Endothelial cell of umbilical vein (primary cell): ENCODE results near the gene STK40. TPM values are rescaled to one million over a fixed set of nuclear protein-coding genes. Genes with fewer than 3 reads are reported as not detected.
A peak's percentile ranks its signal among the peaks of the same experiment; 100 is the strongest.

ENCODE experiments used
- BruUV-seq: library from RNA; stranded (reverse); fragments of 400-500 nt; replicated peaks from 2 replicates; lab custom pipeline; 2021; lab: Mats Ljungman, UMichigan
- CTCF ChIA-PET: fragments of 300-600, 350-600 bp; sonication (Branson Sonifier 250); formaldehyde crosslinking; loops from one replicate; lab custom pipeline; 2021; ENCODE audit warnings: antibody characterized with exemption, inconsistent platforms; lab: Charles Lee
- POLR2A ChIA-PET: fragments of 300-600, 350-600 bp; sonication (Branson Sonifier 250); formaldehyde crosslinking; loops from one replicate; lab custom pipeline; 2021; ENCODE audit warnings: antibody characterized with exemption, inconsistent platforms; lab: Charles Lee
- DNase-seq: peaks from one replicate; pipeline ENCODE4 v3.0.0-alpha.2; 2011; ENCODE audit warnings: low read depth, low spot score
- FAIRE-seq: peaks from 2 replicates; lab custom pipeline; 2011; peaks lifted over from hg19 to GRCh38; lab: Jason Lieb, UNC
- H2AFZ ChIP-seq: 2 replicates; pipeline ENCODE4 v1.6.0; 2012; ENCODE audit warnings: low read depth, low read length, control low read depth, inconsistent platforms
- H3K27ac ChIP-seq: 2 replicates; pipeline ENCODE4 v1.5.1; 2011; ENCODE audit warnings: low read depth, mild to moderate bottlenecking, control low read depth, low read length, moderate library complexity; ENCODE audit not compliant: insufficient read depth
- H3K27me3 ChIP-seq, 2 experiments: 2 replicates each; pipeline versions ENCODE4 v1.6.0 to v1.6.1; 2011; ENCODE audit warnings: low read length in 2 of 2, mixed read lengths in 1 of 2; ENCODE audit not compliant: control insufficient read depth in 2 of 2, insufficient read depth in 2 of 2
- H3K36me3 ChIP-seq, 2 experiments: 2 replicates in 1 of 2; 3 replicates in 1 of 2; pipeline ENCODE4 v1.5.1; 2011; ENCODE audit warnings: low read length in 2 of 2, mild to moderate bottlenecking in 1 of 2, moderate library complexity in 1 of 2; ENCODE audit not compliant: control insufficient read depth in 2 of 2, insufficient read depth in 2 of 2; ENCODE audit errors: extremely low read depth in 1 of 2
- H3K4me1 ChIP-seq: 3 replicates; pipeline ENCODE4 v1.5.1; 2011; ENCODE audit warnings: mild to moderate bottlenecking, low read length; ENCODE audit not compliant: control insufficient read depth, insufficient read depth; ENCODE audit errors: extremely low read depth
- H3K4me2 ChIP-seq: 2 replicates; pipeline ENCODE4 v1.6.1; 2011; ENCODE audit warnings: low read length, control low read depth, mixed read lengths; ENCODE audit not compliant: insufficient read depth
- H3K4me3 ChIP-seq, 3 experiments: fragments of 200-600 bp in 1 of 3; sonication (generic), shearing (Covaris generic) in 1 of 3; replicated peaks in 1 of 3; 2 replicates each; pipeline ENCODE4 v1.5.1; 2011 to 2016; ENCODE audit warnings: control low read depth in 3 of 3, low read length in 3 of 3, mild to moderate bottlenecking in 2 of 3, inconsistent platforms in 1 of 3, low read depth in 1 of 3, moderate library complexity in 1 of 3; ENCODE audit not compliant: insufficient read depth in 1 of 3
- H3K79me2 ChIP-seq: 2 replicates; pipeline ENCODE4 v1.6.0; 2012; ENCODE audit warnings: low read length, inconsistent platforms; ENCODE audit not compliant: control insufficient read depth, insufficient read depth
- H3K9ac ChIP-seq: replicated peaks from 2 replicates; pipeline ENCODE3; 2011; ENCODE audit warnings: low read length, control low read depth; ENCODE audit not compliant: insufficient read depth; ENCODE audit errors: extremely low read depth
- H3K9me1 ChIP-seq: replicated peaks from 3 replicates; pipeline ENCODE4 v1.6.0; 2011; ENCODE audit warnings: mild to moderate bottlenecking, low read length; ENCODE audit not compliant: control insufficient read depth, insufficient read depth; ENCODE audit errors: extremely low read depth
- H3K9me3 ChIP-seq: replicated peaks from 2 replicates; pipeline ENCODE4 v1.5.1; 2012; ENCODE audit warnings: low read length, inconsistent platforms; ENCODE audit not compliant: control insufficient read depth, insufficient read depth
- H4K20me1 ChIP-seq: replicated peaks from 2 replicates; pipeline ENCODE3; 2011; ENCODE audit warnings: mild to moderate bottlenecking, low read length; ENCODE audit not compliant: control insufficient read depth, insufficient read depth; ENCODE audit errors: extremely low read depth
- EZH2 ChIP-seq: IDR thresholded peaks from 2 replicates; pipeline ENCODE4 v1.6.1; 2012; ENCODE audit warnings: borderline replicate concordance, low read depth, mild to moderate bottlenecking, moderate library complexity, low read length, inconsistent platforms; ENCODE audit not compliant: severe bottlenecking
- FOS ChIP-seq: IDR thresholded peaks from 2 replicates; pipeline ENCODE4 v1.6.1; 2011; ENCODE audit warnings: mild to moderate bottlenecking, low read length, moderate library complexity, borderline replicate concordance; ENCODE audit not compliant: insufficient read depth
- GATA2 ChIP-seq: IDR thresholded peaks from 2 replicates; pipeline ENCODE4 v1.7.0; 2011; ENCODE audit warnings: low read depth, mild to moderate bottlenecking, moderate library complexity, mixed read lengths, low read length; ENCODE audit not compliant: insufficient read length, insufficient read depth
- JUN ChIP-seq: IDR thresholded peaks from 2 replicates; pipeline ENCODE4 v1.6.1; 2011; ENCODE audit warnings: borderline replicate concordance, low read depth; ENCODE audit not compliant: insufficient read length, insufficient read depth
- MYC ChIP-seq: IDR thresholded peaks from one replicate; pipeline ENCODE4 v1.6.1; 2011; ENCODE audit warnings: mild to moderate bottlenecking, low read depth, low read length
- POLR2A ChIP-seq: IDR thresholded peaks from 2 replicates; pipeline ENCODE4 v1.6.1; 2012; ENCODE audit warnings: low read depth, mild to moderate bottlenecking, control low read depth, low read length
- POLR2AphosphoS5 ChIP-seq: IDR thresholded peaks from 2 replicates; pipeline ENCODE4 v1.6.1; 2012; ENCODE audit warnings: low read depth, mild to moderate bottlenecking, control low read depth, low read length, moderate library complexity; ENCODE audit not compliant: insufficient read depth
- dilution Hi-C: fragments of 300-500 bp; cut with MboI; formaldehyde crosslinking; loops from one replicate; pipeline ENCODE4 v1.15.0; 2019; ENCODE audit warnings: low sequenced_read_pairs; ENCODE audit not compliant: extremely low pct_ligation_motif_present
- intact Hi-C: fragments of 100-400 bp; cut with micrococcal nuclease; formaldehyde crosslinking; loops from one replicate; pipeline ENCODE4 v1.10.0; 2022
- polyA plus RNA-seq, 4 experiments: library from polyadenylated mRNA; depleted of rRNA in 3 of 4; stranded (reverse) in 3 of 4; unstranded in 1 of 4; fragments of >200 nt; gene quantifications; 2 replicates each; pipeline versions ENCODE4 v1.2.1 to v1.2.3, GENCODE V29; 2011 to 2012; ENCODE audit warnings: missing spikeins in 1 of 4
- total RNA-seq: library from RNA; stranded (reverse); gene quantifications from 2 replicates; pipeline ENCODE4 v1.2.3, GENCODE V29; 2021
- TF ChIP-seq, protein P1 (sequence below): IDR thresholded peaks from 2 replicates; pipeline ENCODE4 v1.6.1; 2011; ENCODE audit not compliant: insufficient read depth, insufficient read length
- TF ChIP-seq, protein P2 (sequence below), 2 donors: IDR thresholded peaks; 1 replicate in 1 of 2; 2 replicates in 1 of 2; pipeline ENCODE4 v1.5.1; 2011; ENCODE audit warnings: low read length in 2 of 2, mild to moderate bottlenecking in 2 of 2, moderate library complexity in 2 of 2, control low read depth in 1 of 2, inconsistent platforms in 1 of 2, low read depth in 1 of 2; ENCODE audit not compliant: insufficient read depth in 1 of 2; ENCODE audit errors: extremely low read depth in 1 of 2

STK40 gene
- total and polyA plus RNA-seq, 2 donors (not counting 3 experiments of a cell fraction or from before 2014, with no cell fraction given), result 20.8 to 36.8 TPM

DNA sequence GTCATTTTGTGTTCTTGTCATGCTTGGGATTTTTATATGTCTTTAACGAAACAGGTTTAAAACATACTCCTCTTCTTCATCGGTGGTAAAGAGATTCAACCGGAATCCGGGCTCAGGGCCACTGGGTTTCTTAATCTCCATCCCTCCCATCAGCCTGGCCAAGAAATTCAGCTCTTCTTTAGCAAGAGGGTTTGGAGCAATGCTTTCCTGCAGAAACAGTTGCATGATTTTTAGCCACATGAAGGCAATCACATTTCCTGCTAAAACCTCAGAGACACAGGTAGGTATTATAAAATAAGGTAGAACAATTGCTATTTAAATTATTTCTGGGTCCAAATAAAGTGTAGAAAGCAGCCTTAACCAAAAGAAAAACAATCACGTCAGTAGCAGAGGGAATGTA is 34.7 kb upstream of the STK40 start:
- H3K27me3 ChIP-seq, result no peaks in the 10 kb centered on the region
- dilution Hi-C loops, result no loop called here
- no peak for TF ChIP-seq MYC
- TF ChIP-seq, protein P1, sequence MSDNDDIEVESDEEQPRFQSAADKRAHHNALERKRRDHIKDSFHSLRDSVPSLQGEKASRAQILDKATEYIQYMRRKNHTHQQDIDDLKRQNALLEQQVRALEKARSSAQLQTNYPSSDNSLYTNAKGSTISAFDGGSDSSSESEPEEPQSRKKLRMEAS, result no peak
- no peak for TF ChIP-seq FOS
- TF ChIP-seq, protein P2, sequence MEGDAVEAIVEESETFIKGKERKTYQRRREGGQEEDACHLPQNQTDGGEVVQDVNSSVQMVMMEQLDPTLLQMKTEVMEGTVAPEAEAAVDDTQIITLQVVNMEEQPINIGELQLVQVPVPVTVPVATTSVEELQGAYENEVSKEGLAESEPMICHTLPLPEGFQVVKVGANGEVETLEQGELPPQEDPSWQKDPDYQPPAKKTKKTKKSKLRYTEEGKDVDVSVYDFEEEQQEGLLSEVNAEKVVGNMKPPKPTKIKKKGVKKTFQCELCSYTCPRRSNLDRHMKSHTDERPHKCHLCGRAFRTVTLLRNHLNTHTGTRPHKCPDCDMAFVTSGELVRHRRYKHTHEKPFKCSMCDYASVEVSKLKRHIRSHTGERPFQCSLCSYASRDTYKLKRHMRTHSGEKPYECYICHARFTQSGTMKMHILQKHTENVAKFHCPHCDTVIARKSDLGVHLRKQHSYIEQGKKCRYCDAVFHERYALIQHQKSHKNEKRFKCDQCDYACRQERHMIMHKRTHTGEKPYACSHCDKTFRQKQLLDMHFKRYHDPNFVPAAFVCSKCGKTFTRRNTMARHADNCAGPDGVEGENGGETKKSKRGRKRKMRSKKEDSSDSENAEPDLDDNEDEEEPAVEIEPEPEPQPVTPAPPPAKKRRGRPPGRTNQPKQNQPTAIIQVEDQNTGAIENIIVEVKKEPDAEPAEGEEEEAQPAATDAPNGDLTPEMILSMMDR (IDR thresholded peaks at IDR 0.05; ENCODE audit: extremely low read depth in 1 of 2, insufficient read depth in 1 of 2, low read depth in 1 of 2, low read length in 2 of 2), result no peak
- H3K27ac ChIP-seq, result no peak overlapping the region
- no peaks in the 10 kb centered on the region for H4K20me1 ChIP-seq
- BruUV-seq, result no TSS peak
- no peak overlapping the region for H3K9ac ChIP-seq
- H2AFZ ChIP-seq, result peak overlapping the region; percentile 3
- ChIA-PET POLR2A (no interaction called here), CTCF (interaction anchor here (0.7 to 5.7 kb wide), 9 partner anchors 8 to 286 kb away, joined by 3 to 70 read pairs (median 5); partner anchors contain the start of gene OSCP1)
- peaks cover 3% of the 10 kb centered on the region for H3K4me1 ChIP-seq
- DNase-seq (no peak), FAIRE-seq (no peak)
- no peaks in the 10 kb centered on the region for H3K9me3 ChIP-seq
- no peaks in the 10 kb centered on the region for H3K79me2 ChIP-seq
- intact Hi-C loops, result loop anchor here (1.0 to 2.0 kb wide), 7 partner anchors 22 to 271 kb away; partner anchors contain the start of genes EVA1B, SH3D21 and TRAPPC3
- H3K36me3 ChIP-seq, result no peaks in the 10 kb centered on the region
- no peak overlapping the region for H3K4me2 ChIP-seq
- H3K4me3 ChIP-seq, result no peak overlapping the region
- no peaks in the 10 kb centered on the region for H3K9me1 ChIP-seq

DNA sequence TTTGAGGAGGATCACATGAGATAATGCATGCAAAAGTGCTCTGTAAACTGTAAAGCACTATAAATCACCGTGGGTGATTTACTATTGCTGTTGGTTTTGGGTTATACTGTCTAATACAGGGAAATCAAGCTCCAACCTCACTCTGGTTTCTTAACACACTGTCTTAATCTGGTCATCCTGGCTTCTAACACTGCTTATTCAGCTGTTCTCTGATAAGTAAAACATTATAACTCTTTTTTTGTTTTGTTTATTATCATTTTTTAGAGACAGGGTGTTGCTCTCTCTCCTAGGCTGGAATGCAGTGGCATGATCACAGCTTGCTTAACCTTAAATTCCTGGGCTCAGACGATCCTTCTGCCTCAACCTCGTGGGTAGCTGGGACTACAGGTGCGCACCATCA is 33.8 kb upstream of the STK40 start:
- Histone ChIP-seq H3K4me2 (no peak overlapping the region), H3K9ac (no peak overlapping the region), H3K4me3 (no peak overlapping the region), H3K27me3 (no peaks in the 10 kb centered on the region), H3K79me2 (no peaks in the 10 kb centered on the region), H3K9me1 (no peaks in the 10 kb centered on the region), H3K27ac (no peak overlapping the region), H3K9me3 (no peaks in the 10 kb centered on the region), H2AFZ (no peak overlapping the region), H4K20me1 (no peaks in the 10 kb centered on the region), H3K4me1 (peaks cover 3% of the 10 kb centered on the region), H3K36me3 (no peaks in the 10 kb centered on the region)
- intact Hi-C loops (no loop called here), dilution Hi-C loops (no loop called here)
- no TSS peak for BruUV-seq
- POLR2A ChIA-PET, result no interaction called here
- DNase-seq, result no peak
- CTCF ChIA-PET, result interaction anchor here (0.9 to 5.7 kb wide), 8 partner anchors 31 to 270 kb away, joined by 3 to 70 read pairs (median 8); partner anchors contain the start of genes OSCP1 and STK40
- FAIRE-seq, result no peak
- TF ChIP-seq EZH2 (no peak), FOS (no peak), POLR2A (no peak), POLR2AphosphoS5 (no peak), MYC (no peak), GATA2 (no peak), JUN (no peak)
- TF ChIP-seq, protein P1, result no peak
- TF ChIP-seq, protein P2 (IDR thresholded peaks at IDR 0.05; ENCODE audit: extremely low read depth in 1 of 2, insufficient read depth in 1 of 2, low read depth in 1 of 2, low read length in 2 of 2), result no peak
